ENCODE data around the gene C3AR1.
"Not testable (repeated sequence)": the region's sequence is repeated elsewhere in the genome, so short reads cannot be mapped to it uniquely, and the experiment has no call there.

Gene C3AR1

GRCh38 chr12:8065991-8066594, at the start of gene C3AR1:
C3AR1 (minus strand) TSS chr12:8066359; CDS start chr12:8060185, 6,174 bp downstream.
- no peak for DNase-seq

- not testable (repeated sequence) for DNase-seq
These were observed 47.0 kb upstream of the C3AR1 start for GRCh38 chr12:8113117-8113516.

- peak; percentile 49 for DNase-seq
These were observed 42.7 kb upstream of the C3AR1 start for GRCh38 chr12:8108808-8109398.

- DNase-seq, result no peak
These were observed 33.1 kb upstream of the C3AR1 start for GRCh38 chr12:8099235-8099634.

DNA sequence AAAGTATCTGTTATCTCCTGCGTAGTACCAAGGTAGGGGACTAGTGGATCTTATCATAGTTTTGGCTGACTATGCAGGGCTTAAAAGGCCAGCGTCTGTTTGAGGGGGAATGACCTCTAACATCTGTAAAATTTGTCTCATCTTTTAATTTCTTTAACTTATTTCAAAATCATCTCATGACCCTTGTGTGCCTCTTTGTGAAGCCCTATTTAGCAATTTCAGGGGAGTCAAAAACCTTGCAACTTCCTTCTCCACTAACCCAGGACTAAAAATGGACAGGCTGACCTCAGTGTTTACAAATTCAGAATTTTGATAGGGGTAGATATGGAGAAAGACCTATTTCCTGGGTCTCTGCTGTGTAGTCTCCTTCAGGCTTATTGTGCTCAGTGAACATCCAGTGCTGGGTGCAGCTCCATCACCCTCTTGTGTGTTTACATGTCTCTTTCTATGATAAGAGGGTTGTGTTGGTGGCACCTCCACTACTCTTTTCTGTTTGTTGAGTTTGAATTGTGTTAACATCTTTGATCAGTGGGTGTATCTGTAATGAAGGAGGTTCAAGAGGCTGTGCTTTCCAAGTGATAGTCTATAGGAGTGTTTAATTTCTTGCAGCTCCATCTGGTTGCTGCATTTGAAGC, 30.2 kb upstream of the C3AR1 start:
- DNase-seq, result no peak

DNA sequence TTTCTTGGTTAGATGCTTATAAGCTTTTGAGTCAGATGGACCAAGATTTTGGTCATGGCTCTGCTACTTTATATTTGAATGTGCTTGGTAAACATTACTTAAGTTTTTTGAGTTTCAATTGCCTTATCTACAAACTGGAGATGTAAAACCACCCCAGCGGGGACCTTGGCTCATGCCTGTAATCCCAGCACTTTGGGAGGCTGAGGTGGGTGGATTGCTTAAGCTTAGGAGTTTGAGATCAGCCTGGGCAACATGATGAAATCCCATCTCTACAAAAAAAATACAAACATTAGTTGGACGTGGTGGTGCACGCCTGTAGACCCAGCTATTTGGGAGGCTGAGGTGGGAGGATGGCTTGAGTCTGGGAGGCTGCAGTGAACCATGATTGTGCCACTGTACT, 27.1 kb upstream of the C3AR1 start:
- DNase-seq, result no peak

GRCh38 chr12:8089716-8090115, 23.6 kb upstream of the C3AR1 start:
- DNase-seq, result no peak

- not testable (repeated sequence) for DNase-seq
These were observed 23.1 kb upstream of the C3AR1 start for GRCh38 chr12:8089277-8089676.

- no peak for DNase-seq
These were observed 22.4 kb upstream of the C3AR1 start for GRCh38 chr12:8088574-8088973.

DNA sequence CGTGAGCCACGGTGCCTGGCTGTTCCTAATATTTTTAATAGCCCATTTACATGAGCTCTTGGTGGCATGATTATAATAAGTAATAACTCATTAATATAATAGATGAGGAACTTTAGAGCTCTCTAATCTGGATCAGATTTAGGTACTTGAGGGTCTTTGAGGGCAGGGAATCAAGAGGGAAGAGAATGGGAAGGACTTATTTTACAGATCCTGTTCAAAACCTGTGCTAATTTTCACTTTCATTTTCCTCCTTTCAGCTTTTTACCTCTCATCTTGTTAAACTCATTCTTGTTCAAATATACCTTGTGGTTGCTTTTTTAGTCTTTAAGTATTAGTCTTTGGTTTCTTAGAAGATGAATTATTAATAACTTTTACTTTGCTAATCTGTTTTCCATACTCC, 21.5 kb upstream of the C3AR1 start:
- DNase-seq, result no peak

DNA sequence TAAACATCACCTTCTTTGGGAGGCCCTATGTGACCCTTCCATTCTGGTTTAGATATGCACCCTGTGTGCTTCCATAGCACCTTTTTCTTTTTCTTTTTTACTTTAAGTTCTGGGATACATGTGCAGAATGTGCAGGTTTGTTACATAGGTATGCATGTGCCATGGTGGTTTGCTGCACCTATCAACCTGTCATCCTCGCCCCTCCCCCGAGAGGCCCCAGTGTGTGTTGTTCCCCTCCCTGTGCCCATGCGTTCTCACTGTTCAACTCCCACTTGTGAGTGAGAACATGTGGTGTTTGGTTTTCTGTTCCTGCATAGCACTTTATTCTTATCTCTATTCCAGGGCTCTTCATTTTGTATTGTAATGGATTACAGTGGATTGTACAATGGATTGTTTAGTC, 18.2 kb upstream of the C3AR1 start:
- not testable (repeated sequence) for DNase-seq

DNA sequence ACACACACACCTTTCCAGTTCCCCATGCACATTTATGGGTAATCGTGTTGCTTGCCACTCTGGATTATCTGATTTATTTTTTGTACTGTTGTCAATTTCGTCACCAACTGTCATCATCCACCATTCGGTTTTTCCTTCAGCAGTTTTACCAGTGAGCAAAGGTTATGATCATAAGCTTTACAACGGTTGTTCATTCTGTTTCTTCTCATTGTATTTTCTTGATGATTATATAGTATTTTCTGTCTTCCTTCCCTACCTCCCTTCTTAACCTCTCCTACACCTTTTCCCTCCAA, 16.6 kb upstream of the C3AR1 start:
- no peak for DNase-seq

GRCh38 chr12:8081251-8081920, 15.2 kb upstream of the C3AR1 start:
- peak; percentile 37 for DNase-seq

GRCh38 chr12:8080120-8080519, 14.0 kb upstream of the C3AR1 start:
- DNase-seq, result no peak

GRCh38 chr12:8078916-8079315, 12.8 kb upstream of the C3AR1 start:
- DNase-seq, result no peak

GRCh38 chr12:8078398-8078797, 12.2 kb upstream of the C3AR1 start:
- no peak for DNase-seq

- no peak for DNase-seq
These were observed 11.0 kb upstream of the C3AR1 start for GRCh38 chr12:8077207-8077606.

DNA sequence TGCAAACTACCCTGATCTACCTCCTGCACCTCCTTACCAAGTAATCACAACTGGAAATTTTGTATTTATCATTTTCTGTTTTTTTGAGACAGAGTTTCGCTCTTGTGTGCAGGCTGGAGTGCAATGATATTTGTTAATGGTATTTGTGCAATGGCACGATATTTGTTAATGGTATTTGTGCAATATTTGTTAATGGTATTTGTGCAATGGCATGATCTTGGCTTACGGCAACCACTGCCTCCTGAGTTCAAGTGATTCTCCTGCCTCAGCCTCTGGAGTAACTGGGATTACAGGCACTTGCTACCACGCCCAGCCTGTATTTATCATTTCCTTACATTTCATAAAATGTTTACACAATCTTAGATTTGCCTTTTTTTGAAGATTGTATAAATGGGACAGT, 10.2 kb upstream of the C3AR1 start:
- no peak for DNase-seq

- DNase-seq, result no peak
These were observed 9.8 kb upstream of the C3AR1 start for GRCh38 chr12:8075935-8076334.

- not testable (repeated sequence) for DNase-seq
These were observed 5.7 kb upstream of the C3AR1 start for GRCh38 chr12:8071820-8072219.

GRCh38 chr12:8069582-8069981, 3.4 kb upstream of the C3AR1 start:
- DNase-seq, result no peak

DNA sequence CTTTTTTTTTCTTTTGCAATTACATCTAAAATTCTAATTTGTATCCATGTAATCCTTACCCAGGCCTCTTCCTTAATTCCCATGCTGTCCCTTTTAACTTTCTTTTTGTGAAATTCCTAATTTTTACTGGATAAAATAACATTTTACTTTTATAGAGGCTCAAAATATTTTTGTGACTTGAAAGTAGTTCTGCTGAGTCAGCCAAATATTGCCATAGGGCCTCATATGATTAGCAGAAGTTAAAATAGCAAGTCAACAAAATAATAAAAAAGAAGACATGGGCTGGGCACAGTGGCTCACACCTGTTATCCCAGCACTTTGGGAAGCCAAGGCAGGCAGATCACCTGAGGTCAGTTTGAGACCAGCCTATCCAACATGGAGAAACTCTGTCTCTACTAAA, 2.0 kb downstream of the C3AR1 start:
- no peak for DNase-seq

- no peak for DNase-seq
These were observed 7.7 kb downstream of the C3AR1 start for GRCh38 chr12:8058506-8058905.

DNA sequence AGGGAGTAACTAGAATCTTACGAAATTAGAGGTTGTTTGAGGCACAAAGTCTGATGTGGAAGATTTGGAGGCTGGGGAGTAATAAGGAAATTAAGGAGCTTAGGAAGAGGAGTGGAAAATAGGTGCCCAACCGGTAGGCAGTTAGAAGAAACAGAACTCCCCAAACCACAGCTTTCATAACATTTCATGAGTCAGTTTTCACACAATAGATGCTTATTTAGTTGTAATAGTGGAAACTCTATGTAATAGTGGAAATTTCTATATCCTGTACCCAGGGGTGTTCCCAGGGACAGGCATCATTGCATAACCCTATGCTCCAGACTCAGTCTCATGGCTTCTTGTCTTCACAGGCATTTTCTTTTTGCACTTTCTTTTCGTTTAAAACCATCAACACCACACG, 8.3 kb downstream of the C3AR1 start:
- DNase-seq, result no peak
